DOHH2 (cell line): ENCODE data around the gene METTL18.

ENCODE experiments used
- H3F3A ChIP-seq: fragments of 200-600 bp; sonication (generic), shearing (Covaris generic); 2 replicates; pipeline ENCODE4 v1.6.0; 2016; ENCODE audit warnings: antibody characterized with exemption, mild to moderate bottlenecking; ENCODE audit not compliant: control insufficient read depth, insufficient read depth
- H3K27ac ChIP-seq: fragments of 200-600 bp; sonication (generic); 2 replicates; pipeline ENCODE4 v1.5.1; 2014; ENCODE audit warnings: low read depth, mild to moderate bottlenecking, low read length, moderate library complexity
- H3K27me3 ChIP-seq: fragments of 200-600 bp; sonication (generic); 2 replicates; pipeline ENCODE4 v1.6.1; 2014; ENCODE audit warnings: mild to moderate bottlenecking, low read length, mixed read lengths; ENCODE audit not compliant: control insufficient read depth
- H3K36me3 ChIP-seq: fragments of 200-600 bp; sonication (generic); 2 replicates; pipeline ENCODE4 v1.6.1; 2014; ENCODE audit warnings: mild to moderate bottlenecking, low read length, moderate library complexity, mixed read lengths; ENCODE audit not compliant: control insufficient read depth
- H3K4me1 ChIP-seq: fragments of 200-600 bp; sonication (generic); 2 replicates; pipeline ENCODE4 v1.6.1; 2014; ENCODE audit warnings: mild to moderate bottlenecking, low read length, mixed read lengths; ENCODE audit not compliant: control insufficient read depth
- H3K4me2 ChIP-seq: fragments of 200-600 bp; sonication (generic); 2 replicates; pipeline ENCODE4 v1.6.0; 2014; ENCODE audit warnings: mild to moderate bottlenecking, low read length, moderate library complexity
- H3K4me3 ChIP-seq: fragments of 200-600 bp; sonication (generic); 2 replicates; pipeline ENCODE4 v1.5.1; 2014; ENCODE audit warnings: mild to moderate bottlenecking, low read length, mixed read lengths
- H3K79me2 ChIP-seq: fragments of 200-600 bp; sonication (generic); 2 replicates; pipeline ENCODE4 v1.6.1; 2014; ENCODE audit warnings: mild to moderate bottlenecking, low read length, mixed read lengths; ENCODE audit not compliant: control insufficient read depth
- H3K9me2 ChIP-seq: fragments of 200-600 bp; sonication (generic); replicated peaks from 2 replicates; pipeline ENCODE4 v1.6.1; 2014; ENCODE audit warnings: mild to moderate bottlenecking, low read length, mixed read lengths; ENCODE audit not compliant: control insufficient read depth
- H3K9me3 ChIP-seq: fragments of 200-600 bp; sonication (generic); 2 replicates; pipeline ENCODE4 v1.6.1; 2014; ENCODE audit warnings: antibody characterized with exemption, low read length, mixed read lengths; ENCODE audit not compliant: control insufficient read depth, insufficient read depth
- H4K20me1 ChIP-seq: fragments of 200-600 bp; sonication (generic); 2 replicates; pipeline ENCODE4 v1.6.0; 2014; ENCODE audit warnings: low read depth, mild to moderate bottlenecking, antibody characterized with exemption, low read length, moderate library complexity; ENCODE audit not compliant: control insufficient read depth, insufficient read depth
- EZH2phosphoT487 ChIP-seq: fragments of 200-600 bp; sonication (generic); IDR thresholded peaks from 2 replicates; pipeline ENCODE4 v1.6.1; 2017; ENCODE audit warnings: borderline replicate concordance, mild to moderate bottlenecking, antibody characterized with exemption, low read length, moderate library complexity, mixed read lengths
- TF ChIP-seq, protein P1 (sequence below): fragments of 200-600 bp; sonication (generic); IDR thresholded peaks from one replicate; pipeline ENCODE4 v1.5.1; 2014; ENCODE audit warnings: antibody characterized with exemption, mild to moderate bottlenecking, low read depth, low read length; ENCODE audit not compliant: poor library complexity, severe bottlenecking

Gene METTL18

GRCh38 chr1:169759038-169759437 is 35.7 kb downstream of the METTL18 start:
- TF ChIP-seq EZH2phosphoT487, result no peak
- TF ChIP-seq, protein P1, sequence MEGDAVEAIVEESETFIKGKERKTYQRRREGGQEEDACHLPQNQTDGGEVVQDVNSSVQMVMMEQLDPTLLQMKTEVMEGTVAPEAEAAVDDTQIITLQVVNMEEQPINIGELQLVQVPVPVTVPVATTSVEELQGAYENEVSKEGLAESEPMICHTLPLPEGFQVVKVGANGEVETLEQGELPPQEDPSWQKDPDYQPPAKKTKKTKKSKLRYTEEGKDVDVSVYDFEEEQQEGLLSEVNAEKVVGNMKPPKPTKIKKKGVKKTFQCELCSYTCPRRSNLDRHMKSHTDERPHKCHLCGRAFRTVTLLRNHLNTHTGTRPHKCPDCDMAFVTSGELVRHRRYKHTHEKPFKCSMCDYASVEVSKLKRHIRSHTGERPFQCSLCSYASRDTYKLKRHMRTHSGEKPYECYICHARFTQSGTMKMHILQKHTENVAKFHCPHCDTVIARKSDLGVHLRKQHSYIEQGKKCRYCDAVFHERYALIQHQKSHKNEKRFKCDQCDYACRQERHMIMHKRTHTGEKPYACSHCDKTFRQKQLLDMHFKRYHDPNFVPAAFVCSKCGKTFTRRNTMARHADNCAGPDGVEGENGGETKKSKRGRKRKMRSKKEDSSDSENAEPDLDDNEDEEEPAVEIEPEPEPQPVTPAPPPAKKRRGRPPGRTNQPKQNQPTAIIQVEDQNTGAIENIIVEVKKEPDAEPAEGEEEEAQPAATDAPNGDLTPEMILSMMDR, result no peak
- H3K4me1 ChIP-seq, result no peaks in the 10 kb centered on the region
- no peak overlapping the region for H3K27ac ChIP-seq
- H3K27me3 ChIP-seq, result 0 out of 2 replicates have a peak, but pooled peaks cover 3% of the 10 kb centered on the region
- no peaks in the 10 kb centered on the region for H4K20me1 ChIP-seq
- no peak overlapping the region for H3K4me3 ChIP-seq
- no peaks in the 10 kb centered on the region for H3F3A ChIP-seq
- H3K9me2 ChIP-seq, result no peaks in the 10 kb centered on the region
- no peaks in the 10 kb centered on the region for H3K36me3 ChIP-seq
- no peaks in the 10 kb centered on the region for H3K79me2 ChIP-seq
- H3K4me2 ChIP-seq, result no peak overlapping the region
- 0 out of 2 replicates have a peak, but pooled peaks cover 3% of the 10 kb centered on the region for H3K9me3 ChIP-seq

GRCh38 chr1:169753549-169753948 is 41.2 kb downstream of the METTL18 start:
- H3K27ac ChIP-seq, result no peak overlapping the region
- H3K4me1 ChIP-seq, result no peaks in the 10 kb centered on the region
- no peaks in the 10 kb centered on the region for H3K9me2 ChIP-seq
- no peaks in the 10 kb centered on the region for H3F3A ChIP-seq
- TF ChIP-seq, protein P1, result no peak
- no peak for TF ChIP-seq EZH2phosphoT487
- no peaks in the 10 kb centered on the region for H3K9me3 ChIP-seq
- no peak overlapping the region for H3K4me2 ChIP-seq
- no peaks in the 10 kb centered on the region for H4K20me1 ChIP-seq
- H3K4me3 ChIP-seq, result no peak overlapping the region
- no peaks in the 10 kb centered on the region for H3K36me3 ChIP-seq
- H3K79me2 ChIP-seq, result no peaks in the 10 kb centered on the region
- H3K27me3 ChIP-seq, result 0 out of 2 replicates have a peak, but pooled peaks cover 4% of the 10 kb centered on the region

- no peaks in the 10 kb centered on the region for H3K9me2 ChIP-seq
- H4K20me1 ChIP-seq, result no peaks in the 10 kb centered on the region
- H3K4me1 ChIP-seq, result no peaks in the 10 kb centered on the region
- peaks cover 6% of the 10 kb centered on the region; the same call in 1 of the 2 replicates for H3K27me3 ChIP-seq
- no peak overlapping the region for H3K4me2 ChIP-seq
- H3K9me3 ChIP-seq, result no peaks in the 10 kb centered on the region
- no peaks in the 10 kb centered on the region for H3K79me2 ChIP-seq
- no peaks in the 10 kb centered on the region for H3K36me3 ChIP-seq
- no peak overlapping the region for H3K4me3 ChIP-seq
- H3F3A ChIP-seq, result no peaks in the 10 kb centered on the region
- TF ChIP-seq, protein P1, result no peak
- TF ChIP-seq EZH2phosphoT487, result no peak
- H3K27ac ChIP-seq, result no peak overlapping the region
These were observed 44.7 kb downstream of the METTL18 start for GRCh38 chr1:169750041-169750440.

- no peaks in the 10 kb centered on the region for H3F3A ChIP-seq
- H3K4me1 ChIP-seq, result no peaks in the 10 kb centered on the region
- no peaks in the 10 kb centered on the region for H3K79me2 ChIP-seq
- H3K36me3 ChIP-seq, result no peaks in the 10 kb centered on the region
- no peak overlapping the region for H3K4me3 ChIP-seq
- peaks cover 3% of the 10 kb centered on the region; the same call in 1 of the 2 replicates for H3K27me3 ChIP-seq
- H3K4me2 ChIP-seq, result no peak overlapping the region
- H3K27ac ChIP-seq, result no peak overlapping the region
- no peaks in the 10 kb centered on the region for H4K20me1 ChIP-seq
- no peaks in the 10 kb centered on the region for H3K9me2 ChIP-seq
- TF ChIP-seq EZH2phosphoT487, result no peak
- TF ChIP-seq, protein P1, result no peak
- H3K9me3 ChIP-seq, result no peaks in the 10 kb centered on the region
These were observed 48.2 kb downstream of the METTL18 start for GRCh38 chr1:169746550-169746949.
